PC-9 (cell line): Measurements from ENCODE around the gene PPAT. TPM values are rescaled to one million over a fixed set of nuclear protein-coding genes. Genes with fewer than 3 reads are reported as not detected.

ENCODE experiments used
- BruUV-seq: library from RNA; stranded (reverse); fragments of 400-500 nt; replicated peaks from 2 replicates; lab custom pipeline; 2021; lab: Mats Ljungman, UMichigan
- CTCF ChIA-PET: fragments of 300-600 bp; sonication (Branson Sonifier 250); formaldehyde crosslinking; loops from one replicate; lab custom pipeline; 2022; ENCODE audit warnings: antibody characterized with exemption; lab: Charles Lee
- POLR2A ChIA-PET: fragments of 300-600 bp; sonication (Branson Sonifier 250); formaldehyde crosslinking; loops from one replicate; lab custom pipeline; 2022; ENCODE audit warnings: antibody characterized with exemption; ENCODE audit not compliant: unreplicated experiment; lab: Charles Lee
- DNase-seq, 2 experiments: peaks; one replicate each; pipeline versions ENCODE4 v3.0.0 to v3.0.0-alpha.2; 2015 to 2022; ENCODE audit warnings: mixed read lengths in 1 of 2
- H2AFZ ChIP-seq: fragments of 200-600 bp; sonication (generic); 2 replicates; pipeline ENCODE4 v1.8.1; 2017; ENCODE audit warnings: antibody characterized with exemption
- H3F3A ChIP-seq: fragments of 200-600 bp; sonication (generic); 2 replicates; pipeline ENCODE4 v1.8.1; 2017; ENCODE audit warnings: antibody characterized with exemption, mild to moderate bottlenecking, low read depth; ENCODE audit not compliant: insufficient read depth
- H3K27ac ChIP-seq: fragments of 200-600 bp; sonication (generic); 2 replicates; pipeline ENCODE4 v1.6.1; 2016; ENCODE audit warnings: mixed run types
- H3K27me3 ChIP-seq: fragments of 200-600 bp; sonication (generic); 2 replicates; pipeline ENCODE4 v1.6.1; 2016; ENCODE audit warnings: low read depth, mixed run types; ENCODE audit not compliant: insufficient read depth
- H3K36me3 ChIP-seq: fragments of 200-600 bp; sonication (generic); 2 replicates; pipeline ENCODE4 v1.6.1; 2016; ENCODE audit warnings: low read depth, mixed run types
- H3K4me1 ChIP-seq: fragments of 200-600 bp; sonication (generic); replicated peaks from 2 replicates; pipeline ENCODE4 v1.6.1; 2016; ENCODE audit warnings: mixed run types; ENCODE audit not compliant: insufficient read depth
- H3K4me2 ChIP-seq: fragments of 200-600 bp; sonication (generic); 2 replicates; pipeline ENCODE4 v1.6.1; 2017; ENCODE audit warnings: mixed run types
- H3K4me3 ChIP-seq: fragments of 200-600 bp; sonication (generic); 2 replicates; pipeline ENCODE4 v1.6.1; 2016; ENCODE audit warnings: mixed run types
- H3K79me2 ChIP-seq: fragments of 200-600 bp; sonication (generic); 2 replicates; pipeline ENCODE4 v1.6.1; 2017; ENCODE audit warnings: low read depth, mixed run types
- H3K9me2 ChIP-seq: fragments of 200-600 bp; sonication (generic); 2 replicates; pipeline ENCODE4 v1.8.1; 2017; ENCODE audit warnings: mild to moderate bottlenecking; ENCODE audit not compliant: insufficient read depth
- H3K9me3 ChIP-seq: fragments of 200-600 bp; sonication (generic); 2 replicates; pipeline ENCODE4 v1.8.1; 2016; ENCODE audit warnings: low read depth; ENCODE audit not compliant: insufficient read depth
- H4K20me1 ChIP-seq: fragments of 200-600 bp; sonication (generic); 2 replicates; pipeline ENCODE4 v1.8.1; 2017; ENCODE audit not compliant: insufficient read depth
- EZH2 ChIP-seq: fragments of 200-600 bp; sonication (generic); IDR thresholded peaks from 2 replicates; pipeline ENCODE4 v1.8.0; 2017; ENCODE audit warnings: antibody characterized with exemption, low read depth
- intact Hi-C: fragments of 100-400 bp; cut with micrococcal nuclease; formaldehyde crosslinking; loops from one replicate; pipeline ENCODE4 v1.10.0; 2022; ENCODE audit not compliant: unreplicated experiment
- total RNA-seq: library from RNA; stranded (reverse); gene quantifications from 2 replicates; pipeline ENCODE4 v1.2.3, GENCODE V29; 2021
- TF ChIP-seq, protein P1 (sequence below): fragments of 200-600 bp; sonication (generic); conservative IDR thresholded peaks from 2 replicates; pipeline ENCODE4 v1.6.1; 2017; ENCODE audit warnings: mixed run types, antibody characterized with exemption, mild to moderate bottlenecking, moderate library complexity

PPAT gene
- total RNA-seq, 1 experiment from 2014 or later, result 21.3 TPM

- TF ChIP-seq, protein P1, sequence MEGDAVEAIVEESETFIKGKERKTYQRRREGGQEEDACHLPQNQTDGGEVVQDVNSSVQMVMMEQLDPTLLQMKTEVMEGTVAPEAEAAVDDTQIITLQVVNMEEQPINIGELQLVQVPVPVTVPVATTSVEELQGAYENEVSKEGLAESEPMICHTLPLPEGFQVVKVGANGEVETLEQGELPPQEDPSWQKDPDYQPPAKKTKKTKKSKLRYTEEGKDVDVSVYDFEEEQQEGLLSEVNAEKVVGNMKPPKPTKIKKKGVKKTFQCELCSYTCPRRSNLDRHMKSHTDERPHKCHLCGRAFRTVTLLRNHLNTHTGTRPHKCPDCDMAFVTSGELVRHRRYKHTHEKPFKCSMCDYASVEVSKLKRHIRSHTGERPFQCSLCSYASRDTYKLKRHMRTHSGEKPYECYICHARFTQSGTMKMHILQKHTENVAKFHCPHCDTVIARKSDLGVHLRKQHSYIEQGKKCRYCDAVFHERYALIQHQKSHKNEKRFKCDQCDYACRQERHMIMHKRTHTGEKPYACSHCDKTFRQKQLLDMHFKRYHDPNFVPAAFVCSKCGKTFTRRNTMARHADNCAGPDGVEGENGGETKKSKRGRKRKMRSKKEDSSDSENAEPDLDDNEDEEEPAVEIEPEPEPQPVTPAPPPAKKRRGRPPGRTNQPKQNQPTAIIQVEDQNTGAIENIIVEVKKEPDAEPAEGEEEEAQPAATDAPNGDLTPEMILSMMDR, result no peak
- Histone ChIP-seq H3K9me2 (no peaks in the 10 kb centered on the region), H3F3A (0 out of 2 replicates have a peak, but pooled peaks cover 5% of the 10 kb centered on the region), H3K27ac (no peak overlapping the region), H3K4me3 (no peak overlapping the region), H3K4me2 (no peak overlapping the region), H3K27me3 (no peaks in the 10 kb centered on the region), H4K20me1 (peaks cover 13% of the 10 kb centered on the region), H3K79me2 (peaks cover 97% of the 10 kb centered on the region), H3K9me3 (no peaks in the 10 kb centered on the region), H3K4me1 (no peaks in the 10 kb centered on the region), H2AFZ (no peak overlapping the region), H3K36me3 (no peaks in the 10 kb centered on the region)
- no peak for DNase-seq
- POLR2A ChIA-PET, result no interaction called here
- intact Hi-C loops, result loop anchor here (10.0 kb wide), 1 partner anchor 121 kb away; no protein-coding TSS in a partner anchor
- CTCF ChIA-PET, result no interaction called here
- BruUV-seq, result no TSS peak
Observed at GRCh38 chr4:56424176-56424575, 11.2 kb downstream of the PPAT start.

DNA sequence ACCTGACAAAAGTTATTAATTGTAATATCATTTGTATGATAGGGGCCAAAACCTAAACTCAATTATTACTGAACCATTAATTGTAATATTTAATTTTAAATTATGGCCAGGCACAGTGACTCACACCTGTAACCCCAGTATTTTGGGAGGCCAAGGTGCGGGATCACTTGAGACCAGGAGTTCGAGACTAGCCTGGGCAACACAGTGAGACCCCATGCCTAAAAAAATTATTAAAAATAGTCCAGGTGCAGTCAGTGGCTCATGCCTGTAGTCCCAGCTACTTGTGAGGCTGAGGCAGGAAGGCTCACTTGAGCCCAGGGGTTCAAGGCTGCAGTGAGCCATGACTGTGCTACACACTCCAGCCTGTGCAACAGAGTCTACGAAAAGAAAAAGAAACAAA lies 18.0 kb downstream of the PPAT start:
- no TSS peak for BruUV-seq
- TF ChIP-seq, protein P1, result no peak
- TF ChIP-seq EZH2, result no peak

GRCh38 chr4:56416349-56416748 lies 19.1 kb downstream of the PPAT start:
- Histone ChIP-seq H3K9me3 (no peaks in the 10 kb centered on the region), H3K4me2 (no peak overlapping the region), H3K9me2 (no peaks in the 10 kb centered on the region), H3K27ac (no peak overlapping the region), H4K20me1 (peaks cover 6% of the 10 kb centered on the region; the same call in 1 of the 2 replicates), H3K36me3 (no peaks in the 10 kb centered on the region), H3K4me1 (peaks cover 4% of the 10 kb centered on the region), H2AFZ (no peak overlapping the region), H3K27me3 (no peaks in the 10 kb centered on the region), H3F3A (no peaks in the 10 kb centered on the region), H3K79me2 (peaks cover 74% of the 10 kb centered on the region), H3K4me3 (no peak overlapping the region)
- POLR2A ChIA-PET, result no interaction called here
- TF ChIP-seq, protein P1, result no peak
- no peak for TF ChIP-seq EZH2
- DNase-seq, result no peak
- CTCF ChIA-PET, result no interaction called here
- intact Hi-C loops, result no loop called here
- BruUV-seq, result no TSS peak

More for the DNA sequence above, 18.0 kb downstream of the PPAT start:
- H2AFZ ChIP-seq, result no peak overlapping the region
- no peaks in the 10 kb centered on the region for H3K9me2 ChIP-seq
- H3K9me3 ChIP-seq, result no peaks in the 10 kb centered on the region
- DNase-seq, result no peak
- no peaks in the 10 kb centered on the region for H3K27me3 ChIP-seq
- peaks cover 6% of the 10 kb centered on the region; the same call in 1 of the 2 replicates for H4K20me1 ChIP-seq
- no peak overlapping the region for H3K27ac ChIP-seq
- ChIA-PET POLR2A (no interaction called here), CTCF (no interaction called here)
- no peaks in the 10 kb centered on the region for H3F3A ChIP-seq
- intact Hi-C loops, result no loop called here
- H3K4me1 ChIP-seq, result no peaks in the 10 kb centered on the region
- H3K79me2 ChIP-seq, result peaks cover 77% of the 10 kb centered on the region
- no peak overlapping the region for H3K4me2 ChIP-seq
- H3K36me3 ChIP-seq, result no peaks in the 10 kb centered on the region
- no peak overlapping the region for H3K4me3 ChIP-seq
